Activated T-cell treated with anti-CD3 and anti-CD28 coated beads, Interleukin-2, amount 50 U/mL, for 48 hours (primary cell): ENCODE measurements around the gene ZNF888.
"Not testable (repeated sequence)": the region's sequence is repeated elsewhere in the genome, so short reads cannot be mapped to it uniquely, and the experiment has no call there.

ENCODE experiments used
- DNase-seq, 2 experiments: peaks; one replicate each; pipeline ENCODE4 v3.0.0-alpha.2; 2020

The ZNF888 gene

GRCh38 chr19:52941523-52941922 lies 18.3 kb upstream of the ZNF888 start:
- not testable (repeated sequence) for DNase-seq

- DNase-seq = not testable (repeated sequence)
Observed at GRCh38 chr19:52940905-52941304, 17.7 kb upstream of the ZNF888 start.

GRCh38 chr19:52938761-52939160 lies 15.5 kb upstream of the ZNF888 start:
- no peak for DNase-seq

- no peak for DNase-seq
Observed at GRCh38 chr19:52936954-52937325, 13.7 kb upstream of the ZNF888 start.

GRCh38 chr19:52936151-52936953 lies 13.1 kb upstream of the ZNF888 start:
- no peak for DNase-seq

- no peak for DNase-seq
Observed at GRCh38 chr19:52935434-52935833, 12.2 kb upstream of the ZNF888 start.

GRCh38 chr19:52924641-52925040 lies 1.4 kb upstream of the ZNF888 start:
- DNase-seq = not testable (repeated sequence)

GRCh38 chr19:52923778-52924593 lies 758 bp upstream of the ZNF888 start:
- no peak for DNase-seq

- no peak for DNase-seq
Observed at GRCh38 chr19:52917531-52917930, 5.7 kb downstream of the ZNF888 start.

GRCh38 chr19:52910648-52911047 lies 12.6 kb downstream of the ZNF888 start:
- DNase-seq = no peak

- not testable (repeated sequence) for DNase-seq
Observed at GRCh38 chr19:52904052-52904780, 19.0 kb downstream of the ZNF888 start.

- no peak for DNase-seq
Observed at GRCh38 chr19:52901842-52902241, 21.4 kb downstream of the ZNF888 start.

- DNase-seq = not testable (repeated sequence)
Observed at GRCh38 chr19:52898596-52898995, 24.6 kb downstream of the ZNF888 start.

- DNase-seq = no peak
Observed at GRCh38 chr19:52898101-52898500, 25.1 kb downstream of the ZNF888 start.

- peak; percentile 92 to 93 for DNase-seq
Observed at GRCh38 chr19:52897138-52897935, 25.9 kb downstream of the ZNF888 start, which contains the start of gene ZNF320. ZNF320 (minus strand) TSS chr19:52897635; CDS start chr19:52890255, 7,380 bp downstream.

- DNase-seq = no peak
Observed at GRCh38 chr19:52896431-52897137, 26.6 kb downstream of the ZNF888 start.

GRCh38 chr19:52891336-52891735 lies 31.9 kb downstream of the ZNF888 start:
- no peak for DNase-seq

- no peak for DNase-seq
Observed at GRCh38 chr19:52889931-52890330, 33.3 kb downstream of the ZNF888 start.

- DNase-seq = no peak
Observed at GRCh38 chr19:52889076-52889475, 34.2 kb downstream of the ZNF888 start.

- DNase-seq = no peak
Observed at GRCh38 chr19:52880895-52881389, 42.3 kb downstream of the ZNF888 start.

- not testable (repeated sequence) for DNase-seq
Observed at GRCh38 chr19:52872996-52873395, 50.2 kb downstream of the ZNF888 start.
